ENCODE measurements around the gene OR6N1.

DNA sequence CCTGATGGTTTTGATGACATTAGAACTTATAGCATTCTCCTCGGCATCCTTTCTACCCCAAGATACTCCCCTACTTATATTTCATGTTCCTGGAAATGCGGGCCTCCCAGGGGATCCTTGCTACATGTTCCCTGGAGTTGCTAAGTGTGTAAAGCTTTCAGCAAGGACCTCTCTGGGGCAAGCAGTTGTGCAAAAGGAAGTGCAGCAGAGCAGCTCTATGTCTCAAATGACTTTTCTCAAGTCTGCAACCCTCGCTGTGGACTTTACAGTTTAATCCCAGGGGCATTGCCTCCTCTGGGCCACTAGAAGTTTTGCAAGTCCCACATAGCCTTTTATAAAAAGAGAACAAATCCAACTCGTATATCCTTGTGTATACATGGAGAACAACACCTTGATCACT is 38.3 kb upstream of the OR6N1 start:
- TF ChIP-seq, protein P1, sequence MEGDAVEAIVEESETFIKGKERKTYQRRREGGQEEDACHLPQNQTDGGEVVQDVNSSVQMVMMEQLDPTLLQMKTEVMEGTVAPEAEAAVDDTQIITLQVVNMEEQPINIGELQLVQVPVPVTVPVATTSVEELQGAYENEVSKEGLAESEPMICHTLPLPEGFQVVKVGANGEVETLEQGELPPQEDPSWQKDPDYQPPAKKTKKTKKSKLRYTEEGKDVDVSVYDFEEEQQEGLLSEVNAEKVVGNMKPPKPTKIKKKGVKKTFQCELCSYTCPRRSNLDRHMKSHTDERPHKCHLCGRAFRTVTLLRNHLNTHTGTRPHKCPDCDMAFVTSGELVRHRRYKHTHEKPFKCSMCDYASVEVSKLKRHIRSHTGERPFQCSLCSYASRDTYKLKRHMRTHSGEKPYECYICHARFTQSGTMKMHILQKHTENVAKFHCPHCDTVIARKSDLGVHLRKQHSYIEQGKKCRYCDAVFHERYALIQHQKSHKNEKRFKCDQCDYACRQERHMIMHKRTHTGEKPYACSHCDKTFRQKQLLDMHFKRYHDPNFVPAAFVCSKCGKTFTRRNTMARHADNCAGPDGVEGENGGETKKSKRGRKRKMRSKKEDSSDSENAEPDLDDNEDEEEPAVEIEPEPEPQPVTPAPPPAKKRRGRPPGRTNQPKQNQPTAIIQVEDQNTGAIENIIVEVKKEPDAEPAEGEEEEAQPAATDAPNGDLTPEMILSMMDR (optimal IDR thresholded peaks at IDR 0.05 in 1 of 3, IDR thresholded peaks at IDR 0.05 in 1 of 3, conservative IDR thresholded peaks at IDR 0.05 in 1 of 3; ENCODE audit: extremely low read depth in 1 of 3, insufficient read depth in 2 of 3, low read length in 3 of 3), result no peak
- no peak for TF ChIP-seq EZH2 (IDR thresholded peaks at IDR 0.05; ENCODE audit: low read length)
